Activated naive CD8-positive, alpha-beta T cell treated with anti-CD3 and anti-CD28 coated beads, Interleukin-2, amount 10 ng/mL, durations not matched to agents 7 days and 5 days (primary cell): Measurements from ENCODE around the gene WARS2. TPM values are rescaled to one million over a fixed set of nuclear protein-coding genes. Genes with fewer than 3 reads are reported as not detected.

Experiments
- ATAC-seq: fragments of 150-1000 bp; cut with Tn5 transposase; one replicate; pipeline ENCODE4 v1.10.0; 2021; ENCODE audit warnings: low read depth, moderate library complexity
- POLR2A ChIA-PET: fragments of 350-600 bp; sonication (Branson Sonifier 250); formaldehyde crosslinking; loops from one replicate; lab custom pipeline; 2021; ENCODE audit warnings: antibody characterized with exemption; lab: Charles Lee
- DNase-seq: peaks from one replicate; pipeline ENCODE4 v3.0.0; 2021
- H3K27ac Mint-ChIP-seq: one replicate; pipeline ENCODE4 v1.8.0; 2022; ENCODE audit warnings: mild to moderate bottlenecking, mixed read lengths
- H3K27me3 Mint-ChIP-seq: one replicate; pipeline ENCODE4 v1.8.0; 2022; ENCODE audit warnings: mild to moderate bottlenecking, moderate library complexity, mixed read lengths
- H3K36me3 Mint-ChIP-seq: one replicate; pipeline ENCODE4 v1.8.0; 2021; ENCODE audit warnings: mild to moderate bottlenecking, mixed read lengths
- H3K4me1 Mint-ChIP-seq: one replicate; pipeline ENCODE4 v1.8.0; 2021; ENCODE audit warnings: mixed read lengths
- H3K4me3 Mint-ChIP-seq: one replicate; pipeline ENCODE4 v1.8.0; 2022; ENCODE audit warnings: mild to moderate bottlenecking, moderate library complexity, mixed read lengths
- H3K9me3 Mint-ChIP-seq: one replicate; pipeline ENCODE4 v1.8.0; 2021; ENCODE audit warnings: mixed read lengths
- total RNA-seq, 2 experiments: library from RNA; stranded (reverse); gene quantifications; one replicate each; pipeline ENCODE4 v1.2.3, GENCODE V29; 2021

The WARS2 gene
- total RNA-seq, 2 experiments from 2014 or later: 8.5 to 10.3 TPM

DNA sequence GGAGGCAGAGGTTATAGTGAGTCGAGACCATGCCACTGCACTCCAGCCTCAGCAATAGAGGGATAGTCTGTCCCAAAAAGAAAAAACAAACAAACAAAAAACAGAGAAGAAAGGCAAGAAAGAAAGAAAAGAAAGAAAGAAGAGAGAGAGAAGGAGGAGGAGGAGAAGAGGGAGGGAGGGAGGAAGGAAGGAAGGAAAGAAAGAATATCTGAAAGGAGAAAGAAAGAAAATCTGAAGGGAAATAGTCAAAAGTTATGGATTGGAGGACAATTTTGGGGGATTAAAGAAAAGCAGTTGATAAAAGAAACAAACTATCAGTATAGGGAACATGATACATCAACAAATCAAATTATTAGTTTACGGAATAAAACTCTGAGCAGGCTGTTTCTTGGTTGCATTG lies 84.9 kb downstream of the WARS2 start:
- POLR2A ChIA-PET: no interaction called here
- H3K4me3 Mint-ChIP-seq: no peak overlapping the region
- no peak for ATAC-seq
- no peak overlapping the region for H3K27ac Mint-ChIP-seq
- no peaks in the 10 kb centered on the region for H3K27me3 Mint-ChIP-seq
- H3K36me3 Mint-ChIP-seq: no peaks in the 10 kb centered on the region
- H3K4me1 Mint-ChIP-seq: no peaks in the 10 kb centered on the region
- no peaks in the 10 kb centered on the region for H3K9me3 Mint-ChIP-seq
- no peak for DNase-seq

DNA sequence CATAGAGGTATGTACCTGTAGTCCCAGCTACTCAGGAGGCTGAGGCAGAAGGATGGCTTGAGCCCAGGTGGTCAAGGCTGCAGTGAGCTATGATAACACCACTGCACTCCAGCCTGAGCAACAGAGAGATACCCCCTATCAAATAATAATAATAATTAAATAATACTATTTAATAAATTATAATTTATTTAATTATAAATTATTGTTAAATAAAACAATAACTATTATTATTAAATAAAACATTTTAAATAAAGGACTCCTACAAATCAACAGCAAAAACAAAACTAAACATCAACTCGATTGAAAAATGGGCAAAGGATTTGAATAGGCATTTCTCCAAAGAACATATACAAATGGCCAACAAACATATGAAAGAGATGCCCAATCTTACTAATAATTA lies 86.5 kb downstream of the WARS2 start:
- Mint-ChIP-seq H3K27me3 (no peaks in the 10 kb centered on the region), H3K4me3 (no peak overlapping the region), H3K36me3 (no peaks in the 10 kb centered on the region), H3K27ac (no peak overlapping the region), H3K9me3 (no peaks in the 10 kb centered on the region), H3K4me1 (no peaks in the 10 kb centered on the region)
- DNase-seq (no peak), ATAC-seq (no peak)
- POLR2A ChIA-PET: no interaction called here

DNA sequence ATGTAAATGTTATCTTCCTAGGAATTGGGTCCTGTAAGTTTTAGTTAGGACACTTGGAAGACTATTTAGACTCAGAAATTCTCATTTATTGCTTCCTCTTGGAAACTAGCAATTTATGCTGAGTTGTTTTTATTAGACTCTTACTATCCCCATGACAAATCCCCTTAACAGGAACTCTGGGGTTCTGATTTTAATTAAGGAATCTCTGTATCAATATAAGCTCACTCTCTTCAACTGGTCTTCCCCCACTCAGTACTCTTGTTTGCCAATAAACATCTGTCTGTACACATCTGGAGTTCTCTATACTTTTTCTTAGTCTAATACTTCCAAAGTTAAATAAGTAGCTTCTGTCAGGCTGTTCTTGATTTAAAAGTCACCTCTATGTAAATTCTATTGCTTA lies 88.2 kb downstream of the WARS2 start:
- ATAC-seq: no peak
- H3K4me1 Mint-ChIP-seq: no peaks in the 10 kb centered on the region
- H3K27ac Mint-ChIP-seq: no peak overlapping the region
- DNase-seq: no peak
- POLR2A ChIA-PET: no interaction called here
- no peak overlapping the region for H3K4me3 Mint-ChIP-seq
- no peaks in the 10 kb centered on the region for H3K9me3 Mint-ChIP-seq
- H3K27me3 Mint-ChIP-seq: no peaks in the 10 kb centered on the region
- no peaks in the 10 kb centered on the region for H3K36me3 Mint-ChIP-seq

DNA sequence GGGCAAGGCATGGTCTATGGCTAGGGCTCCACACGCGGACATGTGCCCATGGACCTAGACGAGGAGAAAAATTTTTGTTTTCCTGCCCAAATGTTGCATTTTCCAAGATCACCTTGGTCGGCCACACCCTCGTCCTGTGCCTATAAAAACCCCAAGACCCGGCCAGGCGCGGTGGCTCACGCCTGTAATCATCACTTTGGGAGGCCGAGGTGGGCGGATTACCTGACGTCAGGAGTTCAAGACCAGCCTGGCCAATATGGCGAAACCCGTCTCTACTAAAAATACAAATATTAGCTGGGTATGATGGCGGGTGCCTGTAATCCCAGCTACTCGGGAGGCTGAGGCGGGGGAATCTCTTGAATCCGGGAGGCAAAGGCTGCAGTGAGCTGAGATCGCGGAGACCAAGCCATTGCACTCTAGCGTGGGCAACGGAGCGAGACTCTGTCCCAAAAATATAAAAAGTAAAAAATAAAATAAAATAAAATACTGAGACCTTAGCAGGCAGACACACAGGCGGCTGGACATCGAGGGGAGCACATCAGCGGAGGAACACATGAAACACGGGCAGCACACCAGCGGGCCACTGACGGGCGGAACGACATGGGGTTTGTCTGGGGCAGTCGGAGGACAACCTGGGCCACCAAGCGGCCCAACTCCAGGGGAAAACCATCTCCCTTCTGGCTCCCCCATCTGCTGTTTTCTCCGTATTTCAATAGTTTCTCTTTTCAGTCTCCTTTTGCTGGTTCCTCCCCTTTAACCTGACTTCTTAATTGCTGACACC lies 91.6 kb downstream of the WARS2 start:
- ATAC-seq: no peak
- DNase-seq: no peak
- Mint-ChIP-seq H3K27me3 (no peaks in the 10 kb centered on the region), H3K9me3 (no peaks in the 10 kb centered on the region), H3K4me3 (no peak overlapping the region), H3K4me1 (no peaks in the 10 kb centered on the region), H3K27ac (no peak overlapping the region), H3K36me3 (peaks cover 2% of the 10 kb centered on the region)
- POLR2A ChIA-PET: no interaction called here

DNA sequence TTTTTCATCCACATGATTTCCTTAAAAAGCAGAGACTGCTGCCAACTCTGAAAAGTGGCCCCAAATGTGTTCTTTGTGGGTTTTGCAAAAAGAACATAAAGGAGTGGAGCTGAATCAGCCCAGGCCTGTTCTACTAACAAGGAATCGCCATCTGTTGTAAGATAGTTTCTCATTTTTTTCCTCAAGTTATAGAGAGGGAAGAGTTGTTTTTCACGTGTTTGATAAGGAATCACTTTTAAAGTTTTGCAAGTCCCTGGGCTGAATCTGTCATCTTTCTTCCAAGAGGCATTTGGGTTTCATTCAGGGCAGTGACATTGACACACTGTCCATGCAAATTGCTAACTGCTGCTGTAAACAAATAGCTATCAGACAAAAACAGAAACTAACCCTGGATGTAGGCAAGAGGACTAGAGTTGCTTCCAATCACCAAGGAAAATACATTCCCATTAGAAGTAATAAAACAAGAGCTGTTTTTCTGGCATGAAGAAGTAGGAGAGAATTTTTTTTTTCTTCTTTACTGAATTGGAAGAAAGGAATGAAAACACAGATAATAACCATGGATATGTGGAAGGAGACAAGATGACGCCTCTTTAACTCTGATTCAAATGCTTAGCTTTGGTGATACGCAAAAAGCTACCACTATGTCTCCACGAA lies 93.5 kb downstream of the WARS2 start:
- Mint-ChIP-seq H3K27me3 (no peaks in the 10 kb centered on the region), H3K36me3 (peaks cover 4% of the 10 kb centered on the region), H3K4me3 (no peak overlapping the region), H3K27ac (no peak overlapping the region), H3K4me1 (no peaks in the 10 kb centered on the region), H3K9me3 (no peaks in the 10 kb centered on the region)
- DNase-seq: no peak
- POLR2A ChIA-PET: no interaction called here
- no peak for ATAC-seq

DNA sequence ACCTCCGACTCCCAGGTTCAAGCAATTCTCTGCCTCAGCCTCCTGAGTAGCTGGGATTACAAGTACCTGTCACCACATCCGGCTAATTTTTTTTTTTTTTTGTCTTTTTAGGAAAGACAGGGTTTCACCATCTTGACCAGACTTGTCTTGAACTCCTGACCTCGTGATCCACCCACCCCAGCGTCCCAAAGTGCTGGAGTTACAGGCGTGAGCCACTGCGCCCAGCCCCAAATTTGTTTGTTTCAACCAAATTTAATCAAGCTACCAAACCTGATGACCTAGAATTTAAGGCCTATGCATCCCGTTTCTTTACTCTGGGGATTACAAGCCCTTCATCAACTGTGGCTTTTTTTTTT lies 94.0 kb downstream of the WARS2 start:
- no peaks in the 10 kb centered on the region for H3K27me3 Mint-ChIP-seq
- no peaks in the 10 kb centered on the region for H3K9me3 Mint-ChIP-seq
- no peak for DNase-seq
- no peak for ATAC-seq
- POLR2A ChIA-PET: no interaction called here
- H3K27ac Mint-ChIP-seq: no peak overlapping the region
- no peaks in the 10 kb centered on the region for H3K4me1 Mint-ChIP-seq
- H3K4me3 Mint-ChIP-seq: no peak overlapping the region
- peaks cover 4% of the 10 kb centered on the region for H3K36me3 Mint-ChIP-seq

DNA sequence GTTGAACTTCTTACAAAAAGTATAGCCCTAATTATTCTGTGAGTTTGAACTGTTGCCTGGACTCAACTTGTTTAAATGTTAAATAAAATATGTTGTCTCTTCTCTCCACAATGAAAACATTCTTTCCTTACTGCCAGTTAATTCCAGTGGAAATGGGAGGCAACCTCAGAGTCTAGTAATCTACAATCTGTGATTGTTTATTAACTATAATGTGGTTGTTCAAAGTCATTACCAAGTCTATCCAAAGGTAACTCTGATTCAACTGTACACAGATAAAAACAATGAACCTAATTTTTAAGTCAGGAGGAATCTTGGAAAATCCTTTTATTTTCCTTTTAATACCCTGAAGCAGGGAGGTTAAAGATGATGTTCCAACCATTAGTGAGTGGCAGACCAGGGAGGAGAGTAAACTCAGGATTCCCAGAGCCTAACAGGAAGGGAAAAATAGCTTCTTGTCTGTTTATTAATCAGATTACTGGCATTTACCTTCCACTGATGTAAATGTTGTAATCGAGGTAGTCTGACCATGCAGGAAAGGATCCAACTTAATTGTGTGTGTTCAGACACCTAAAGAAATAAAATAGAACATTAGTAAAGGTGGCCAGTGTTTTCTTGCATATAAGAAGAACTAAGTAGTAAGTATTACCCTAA lies 95.2 kb downstream of the WARS2 start:
- Mint-ChIP-seq H3K9me3 (no peaks in the 10 kb centered on the region), H3K27me3 (no peaks in the 10 kb centered on the region), H3K36me3 (peaks cover 6% of the 10 kb centered on the region), H3K4me1 (no peaks in the 10 kb centered on the region), H3K27ac (no peak overlapping the region), H3K4me3 (no peak overlapping the region)
- POLR2A ChIA-PET: no interaction called here
- ATAC-seq (no peak), DNase-seq (no peak)

DNA sequence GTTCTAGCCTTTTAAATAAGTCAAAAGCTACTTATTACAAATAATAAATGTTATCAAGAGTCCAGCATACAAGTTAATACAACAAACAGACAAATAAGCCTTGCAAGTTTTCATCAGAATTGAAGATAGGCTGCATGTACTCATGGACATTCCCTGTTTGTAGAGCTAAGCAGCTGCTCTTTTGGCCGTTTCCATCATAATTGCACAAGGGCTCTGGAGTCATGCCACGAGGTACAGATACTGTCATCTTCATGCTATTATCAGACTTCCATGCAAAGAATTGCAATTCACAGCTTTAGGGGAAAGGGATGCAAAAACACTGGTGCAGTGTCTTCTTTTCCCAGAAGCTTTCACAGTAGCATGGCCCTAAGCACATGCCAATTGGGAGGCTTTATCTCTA lies 99.5 kb downstream of the WARS2 start:
- POLR2A ChIA-PET: no interaction called here
- no peak overlapping the region for H3K27ac Mint-ChIP-seq
- no peak for ATAC-seq

DNA sequence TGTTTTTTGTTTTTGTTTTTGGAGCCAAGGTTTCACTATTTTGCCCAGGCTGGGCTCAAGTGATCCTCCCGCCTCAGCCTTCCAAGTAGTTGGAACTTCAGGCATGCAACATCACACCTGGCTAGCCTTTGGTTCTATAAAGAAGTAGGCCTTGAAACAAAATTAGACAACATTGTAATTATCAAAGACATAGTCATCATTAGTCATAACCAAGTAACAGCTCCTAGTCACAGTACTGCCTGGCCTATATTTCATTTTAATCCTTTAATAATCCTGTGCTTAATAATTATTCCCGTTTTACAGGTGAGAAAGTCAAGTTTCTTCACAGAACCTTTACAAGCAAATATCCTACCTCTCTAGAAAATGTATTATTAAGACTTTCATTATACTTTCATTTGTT lies 100.0 kb downstream of the WARS2 start:
- ATAC-seq: no peak

More for the DNA sequence above, 99.5 kb downstream of the WARS2 start:
- Mint-ChIP-seq H3K4me1 (no peaks in the 10 kb centered on the region), H3K27me3 (no peaks in the 10 kb centered on the region), H3K36me3 (peaks cover 10% of the 10 kb centered on the region), H3K4me3 (no peak overlapping the region), H3K9me3 (no peaks in the 10 kb centered on the region)
- no peak for DNase-seq

DNA sequence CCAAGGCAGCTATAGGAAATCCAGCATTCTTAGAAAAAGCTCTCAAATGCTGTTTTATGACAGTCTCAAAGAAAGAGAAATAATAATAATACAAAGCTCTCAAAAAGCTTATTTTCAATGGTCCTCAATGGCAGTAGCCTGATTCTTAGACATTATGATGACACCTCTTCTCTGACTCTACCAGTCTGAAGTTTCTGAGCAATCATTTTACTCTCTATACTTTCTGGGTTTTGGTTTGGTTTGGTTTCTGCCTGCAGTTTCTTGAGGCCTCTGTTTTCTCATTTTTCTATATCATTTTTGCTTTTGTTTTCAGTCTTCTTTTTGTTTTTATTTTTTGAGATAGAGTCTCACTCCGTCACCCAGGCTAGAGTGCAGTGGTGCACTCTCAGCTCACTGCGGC lies 102.1 kb downstream of the WARS2 start:
- DNase-seq: no peak
- no peak for ATAC-seq
- Mint-ChIP-seq H3K9me3 (no peaks in the 10 kb centered on the region), H3K27me3 (no peaks in the 10 kb centered on the region), H3K27ac (no peak overlapping the region), H3K4me3 (no peak overlapping the region), H3K4me1 (no peaks in the 10 kb centered on the region), H3K36me3 (peaks cover 7% of the 10 kb centered on the region)
- POLR2A ChIA-PET: no interaction called here

More for the DNA sequence above, 100.0 kb downstream of the WARS2 start:
- H3K4me1 Mint-ChIP-seq: no peaks in the 10 kb centered on the region
- no peaks in the 10 kb centered on the region for H3K9me3 Mint-ChIP-seq
- no peak for DNase-seq
- H3K27ac Mint-ChIP-seq: no peak overlapping the region
- POLR2A ChIA-PET: no interaction called here
- no peaks in the 10 kb centered on the region for H3K27me3 Mint-ChIP-seq
- peaks cover 11% of the 10 kb centered on the region for H3K36me3 Mint-ChIP-seq
- no peak overlapping the region for H3K4me3 Mint-ChIP-seq

DNA sequence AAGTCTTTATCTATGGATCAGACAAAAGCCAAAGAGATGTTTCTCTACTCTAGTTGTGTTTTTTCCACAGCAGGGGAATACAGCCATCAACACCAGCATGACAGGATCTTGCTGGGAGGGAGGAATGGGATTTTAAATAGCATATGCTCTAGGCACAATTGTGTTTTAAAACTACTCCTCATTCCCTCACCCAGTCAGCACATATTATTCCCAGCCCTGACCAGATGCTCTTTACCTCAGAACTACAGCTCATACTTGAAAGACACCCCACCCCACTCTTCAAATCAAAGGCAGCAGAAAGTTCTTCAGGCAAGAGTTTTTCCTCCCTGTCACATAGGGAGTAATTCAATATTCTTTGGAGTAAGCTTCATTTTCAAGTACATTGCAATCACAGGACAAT lies 106.1 kb downstream of the WARS2 start:
- Mint-ChIP-seq H3K36me3 (peaks cover 15% of the 10 kb centered on the region), H3K4me1 (no peaks in the 10 kb centered on the region), H3K9me3 (peaks cover 3% of the 10 kb centered on the region), H3K27me3 (no peaks in the 10 kb centered on the region), H3K4me3 (no peak overlapping the region), H3K27ac (no peak overlapping the region)
- POLR2A ChIA-PET: no interaction called here
- no peak for DNase-seq
- no peak for ATAC-seq

DNA sequence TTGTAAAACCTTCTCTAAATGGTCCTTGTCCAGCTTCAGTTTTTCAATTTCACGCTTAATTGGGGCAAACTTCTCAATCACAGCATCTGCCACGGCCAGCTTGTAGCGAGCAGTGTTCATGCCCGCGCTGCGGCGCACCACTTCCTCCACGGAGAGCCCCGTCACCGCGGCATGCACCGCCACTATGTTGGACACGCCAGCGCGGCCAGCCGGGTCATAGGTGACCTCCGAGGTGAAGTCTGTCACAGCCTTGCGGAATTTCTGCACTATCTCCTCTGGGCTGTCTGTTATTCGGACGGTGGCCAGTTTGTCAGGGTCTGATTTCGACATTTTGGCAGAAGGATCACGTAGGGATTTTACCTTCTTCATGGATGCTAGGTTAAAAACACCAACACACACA lies 107.5 kb downstream of the WARS2 start:
- Mint-ChIP-seq H3K4me3 (no peak overlapping the region), H3K36me3 (peaks cover 14% of the 10 kb centered on the region), H3K4me1 (no peaks in the 10 kb centered on the region)

DNA sequence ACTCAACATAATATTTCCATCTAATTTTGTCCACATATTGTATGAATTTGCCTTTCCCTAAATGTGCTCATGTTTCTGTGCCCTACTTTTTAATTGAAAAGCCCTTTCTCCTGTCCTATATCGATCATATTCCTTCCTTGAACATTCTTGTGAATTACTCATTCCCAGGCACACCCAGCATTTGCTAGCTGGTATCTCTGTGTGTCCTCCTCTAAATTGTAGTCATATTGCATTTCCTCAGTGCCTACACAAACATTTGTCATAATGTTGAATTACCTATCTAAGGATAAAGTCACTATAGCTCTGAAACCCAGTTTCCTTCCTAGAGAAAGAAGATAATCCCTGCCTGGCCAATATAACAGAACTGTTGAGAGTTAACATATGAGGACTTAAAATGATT lies 112.7 kb downstream of the WARS2 start:
- Mint-ChIP-seq H3K4me1 (no peaks in the 10 kb centered on the region), H3K27ac (no peak overlapping the region), H3K9me3 (peaks cover 9% of the 10 kb centered on the region), H3K4me3 (no peak overlapping the region), H3K27me3 (no peaks in the 10 kb centered on the region), H3K36me3 (peaks cover 10% of the 10 kb centered on the region)
- POLR2A ChIA-PET: no interaction called here
- no peak for DNase-seq
- no peak for ATAC-seq

More for the DNA sequence above, 107.5 kb downstream of the WARS2 start:
- POLR2A ChIA-PET: no interaction called here
- ATAC-seq (no peak), DNase-seq (no peak)
- H3K27ac Mint-ChIP-seq: no peak overlapping the region
- H3K9me3 Mint-ChIP-seq: peaks cover 3% of the 10 kb centered on the region
- no peaks in the 10 kb centered on the region for H3K27me3 Mint-ChIP-seq

DNA sequence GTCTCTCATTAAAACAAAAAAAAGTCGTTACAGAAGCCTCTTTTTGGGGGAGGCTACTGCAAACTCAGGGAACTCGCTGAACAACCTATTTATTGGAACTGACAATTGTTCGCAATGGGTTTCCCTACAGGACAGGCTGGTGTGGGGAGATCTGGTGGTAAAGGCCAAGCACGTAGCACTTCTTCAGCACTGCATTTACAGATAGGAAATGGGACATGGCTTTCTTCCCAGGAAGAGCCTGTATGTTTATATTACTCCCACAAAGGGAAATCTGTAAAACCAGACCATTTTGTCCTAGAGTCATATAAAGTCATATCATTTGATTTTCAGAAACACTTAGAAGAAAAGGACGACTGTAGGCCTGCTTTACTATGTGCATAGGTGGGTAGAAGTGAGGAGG lies 113.5 kb downstream of the WARS2 start:
- H3K27ac Mint-ChIP-seq: no peak overlapping the region
- peaks cover 9% of the 10 kb centered on the region for H3K9me3 Mint-ChIP-seq
- H3K27me3 Mint-ChIP-seq: no peaks in the 10 kb centered on the region
- ATAC-seq (no peak), DNase-seq (no peak)
- H3K36me3 Mint-ChIP-seq: peaks cover 10% of the 10 kb centered on the region
- no peak overlapping the region for H3K4me3 Mint-ChIP-seq
- POLR2A ChIA-PET: no interaction called here
- no peaks in the 10 kb centered on the region for H3K4me1 Mint-ChIP-seq
